HG03045 (cell line): Measurements from ENCODE around the gene SLC9B1.
"Not testable (repeated sequence)": the region's sequence is repeated elsewhere in the genome, so short reads cannot be mapped to it uniquely, and the experiment has no call there.

Experiments
- ATAC-seq: cut with Tn5 transposase; IDR thresholded peaks from one replicate; pipeline ENCODE4 v1.9.1; 2021; ENCODE audit warnings: mild to moderate bottlenecking, moderate library complexity; ENCODE audit not compliant: unreplicated experiment

SLC9B1 gene

DNA sequence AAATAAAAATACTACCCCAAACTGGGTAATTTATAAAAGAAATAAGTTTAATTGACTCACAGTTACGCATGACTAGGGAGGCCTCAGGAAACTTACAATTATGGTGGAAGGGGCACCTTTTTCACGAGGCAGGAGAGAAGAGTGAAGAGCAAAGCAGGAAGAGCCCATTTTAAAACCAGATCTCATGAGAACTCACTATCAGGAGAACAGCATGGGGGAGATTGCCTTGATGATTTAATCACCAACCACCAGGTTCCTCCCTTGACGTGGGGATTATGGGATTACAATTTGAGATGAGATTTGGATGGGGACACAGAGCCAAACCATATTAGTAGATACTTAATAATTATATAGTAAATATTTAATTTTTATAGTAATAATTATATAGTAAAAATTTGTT lies 140.6 kb downstream of the SLC9B1 start:
- no peak for ATAC-seq

DNA sequence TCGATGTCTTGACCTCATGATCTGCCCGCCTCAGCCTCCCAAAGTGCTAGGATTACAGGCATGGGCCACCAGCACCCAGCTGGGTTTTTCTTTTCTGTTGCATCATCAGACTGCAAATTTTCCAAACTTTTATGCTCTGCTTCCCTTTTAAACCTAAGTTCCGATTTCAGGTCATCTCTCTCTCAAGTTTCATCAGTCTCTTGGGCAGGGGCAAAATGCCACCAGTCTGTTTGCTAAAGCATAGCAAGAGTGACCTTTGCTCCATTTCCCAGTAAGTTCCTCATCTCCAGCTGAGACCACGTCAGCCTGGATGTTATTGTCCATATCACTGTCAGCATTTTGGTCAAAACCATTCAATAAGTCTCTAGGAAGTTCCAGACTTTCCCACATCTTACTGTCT lies 141.2 kb downstream of the SLC9B1 start:
- ATAC-seq = not testable (repeated sequence)

DNA sequence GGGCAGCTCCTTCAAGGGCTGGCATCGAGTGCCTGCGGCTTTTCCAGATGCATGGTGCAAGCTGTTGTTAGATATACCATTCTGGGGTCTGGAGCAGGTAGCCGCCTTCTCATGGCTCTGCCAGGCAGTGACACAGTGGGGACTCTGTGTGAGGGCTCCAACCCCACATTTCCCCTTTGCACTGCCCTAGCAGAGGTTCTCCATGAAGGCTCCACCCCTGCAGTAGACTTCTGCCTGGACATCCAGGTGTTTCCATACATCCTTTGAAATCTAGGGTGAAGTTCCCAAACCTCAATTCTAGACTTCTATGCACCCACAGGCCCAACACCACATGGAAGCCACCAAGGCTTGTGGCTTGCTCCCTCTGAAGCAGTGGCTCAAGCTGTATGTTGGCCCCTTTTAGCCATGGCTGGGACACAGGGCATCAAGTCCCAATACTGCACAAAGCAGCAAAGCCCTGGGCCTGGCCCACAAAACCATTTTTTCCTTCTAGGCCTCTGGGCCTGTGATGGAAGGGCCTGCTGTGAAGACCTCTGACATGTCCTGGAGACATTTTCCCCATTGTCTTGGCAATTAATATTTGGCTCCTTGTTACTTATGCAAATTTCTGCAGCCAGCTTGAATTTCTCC lies 141.9 kb downstream of the SLC9B1 start:
- ATAC-seq = not testable (repeated sequence)

DNA sequence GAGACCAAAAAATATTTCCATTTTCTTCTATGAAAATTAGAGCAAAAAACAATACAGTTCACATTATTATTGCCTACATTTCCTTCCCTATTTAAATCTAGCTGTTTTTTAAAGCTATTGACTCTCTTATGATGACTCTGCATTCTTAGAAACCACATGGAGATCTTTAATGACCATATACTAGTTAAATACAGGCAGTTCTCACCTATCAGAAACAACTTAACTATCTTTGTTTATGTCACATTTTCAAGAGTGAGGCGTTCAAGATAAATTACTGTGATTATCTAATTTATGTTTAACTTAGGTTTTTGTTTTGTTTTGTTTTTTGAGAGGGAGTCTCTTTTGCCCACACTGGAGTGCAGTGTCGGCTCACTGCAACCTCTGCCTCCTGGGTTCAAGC lies 147.7 kb downstream of the SLC9B1 start:
- no peak for ATAC-seq

DNA sequence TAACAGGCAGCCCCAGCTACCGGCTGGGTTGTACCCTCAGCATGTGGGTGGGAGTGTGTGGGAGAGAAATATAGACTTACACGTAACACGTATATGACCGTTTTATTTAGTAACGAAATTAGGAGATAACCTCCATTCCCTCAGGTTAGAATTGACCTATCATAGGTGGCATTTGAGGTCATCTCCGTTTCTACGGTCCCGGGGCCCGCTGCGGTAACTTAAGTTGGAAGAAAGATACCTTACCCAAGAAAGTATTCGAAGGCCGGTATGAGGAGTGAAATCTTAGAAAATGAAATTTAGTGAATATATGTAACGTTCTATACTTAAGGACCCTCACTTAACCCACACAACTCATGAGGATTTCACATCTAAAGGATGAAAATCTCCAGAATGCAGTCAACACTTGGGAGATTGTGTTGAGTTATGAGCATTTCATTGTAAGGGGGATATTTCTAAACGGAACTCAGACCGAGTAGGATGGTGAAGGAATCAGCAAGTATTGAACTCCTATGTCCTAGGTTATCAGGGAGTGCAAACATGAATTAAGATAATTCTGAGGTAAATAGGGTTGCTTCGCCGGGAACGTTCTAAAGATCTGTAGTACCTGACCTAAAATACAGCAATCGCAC lies 149.8 kb downstream of the SLC9B1 start:
- peak; percentile 25 for ATAC-seq

DNA sequence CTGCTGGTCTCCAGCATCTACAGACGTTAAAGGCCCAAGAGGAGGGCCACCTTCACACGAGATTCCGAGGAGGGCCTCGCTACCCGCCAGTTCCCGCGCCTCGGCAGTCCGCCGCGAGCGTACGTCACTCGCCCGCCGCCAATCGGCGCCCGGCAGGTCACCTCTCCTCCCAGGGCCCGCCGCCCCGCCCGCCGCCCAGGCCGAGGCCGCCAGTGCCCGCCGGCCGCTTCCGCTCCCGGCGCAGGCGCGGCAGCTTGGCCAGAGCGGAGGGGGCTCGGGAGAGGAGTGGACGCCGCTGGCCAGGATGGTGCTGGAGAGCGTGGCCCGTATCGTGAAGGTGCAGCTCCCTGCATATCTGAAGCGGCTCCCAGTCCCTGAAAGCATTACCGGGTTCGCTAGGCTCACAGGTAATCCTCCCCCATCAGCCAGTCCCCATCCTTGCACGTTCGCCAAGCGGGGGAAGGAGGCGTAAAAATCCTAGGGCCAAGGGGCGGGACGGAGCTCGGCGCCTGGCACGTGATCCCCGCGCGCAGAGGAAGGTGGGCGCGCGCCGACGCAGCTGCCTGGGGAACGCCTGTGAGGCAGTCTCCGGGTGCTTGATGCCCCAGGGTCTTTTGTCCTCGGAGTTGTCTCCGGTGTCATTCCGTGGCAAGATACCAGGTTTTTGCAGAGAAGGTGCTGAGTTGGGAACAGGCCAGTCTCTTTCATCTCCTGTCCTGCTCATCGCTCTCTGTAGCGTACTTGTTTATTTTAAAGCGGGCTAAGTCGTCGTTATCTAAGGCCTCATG lies 150.5 kb downstream of the SLC9B1 start, which contains the start of gene CISD2:
Gene CISD2, plus strand, starts transcription at position 212 of the 788 bp plus-strand sequence. Its CDS starts 93 bp downstream, at position 305.
- peak; percentile 90 for ATAC-seq

DNA sequence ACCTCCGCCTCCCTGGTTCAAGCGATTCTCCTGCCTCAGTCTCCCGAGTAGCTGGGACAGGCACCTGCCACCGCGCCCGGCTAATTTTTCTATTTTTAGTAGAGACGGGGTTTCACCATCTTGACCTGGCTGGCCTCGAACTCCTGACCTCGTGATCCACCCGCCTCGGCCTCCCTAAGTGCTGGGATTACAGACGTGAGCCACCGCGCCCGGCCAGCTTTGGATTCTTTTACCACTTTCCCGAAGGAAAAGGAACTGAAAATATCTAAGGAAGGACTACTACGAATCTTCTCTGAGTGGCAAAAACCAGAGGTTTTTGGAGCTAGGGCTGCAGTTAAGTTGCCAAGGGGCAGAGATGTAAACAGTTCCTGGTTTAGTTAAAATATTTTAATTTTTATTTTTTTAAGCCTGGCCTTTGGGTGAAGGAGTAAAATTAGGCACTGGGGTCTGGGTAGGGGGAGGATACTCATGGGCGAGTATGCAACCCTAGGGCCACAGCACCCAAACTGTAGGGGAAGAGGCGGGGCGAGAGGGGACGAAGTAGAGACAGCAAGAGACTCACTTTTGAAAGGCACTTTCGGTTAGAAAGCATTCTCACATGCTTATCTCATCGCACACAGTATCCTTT lies 151.2 kb downstream of the SLC9B1 start:
- ATAC-seq = peak; percentile 55

DNA sequence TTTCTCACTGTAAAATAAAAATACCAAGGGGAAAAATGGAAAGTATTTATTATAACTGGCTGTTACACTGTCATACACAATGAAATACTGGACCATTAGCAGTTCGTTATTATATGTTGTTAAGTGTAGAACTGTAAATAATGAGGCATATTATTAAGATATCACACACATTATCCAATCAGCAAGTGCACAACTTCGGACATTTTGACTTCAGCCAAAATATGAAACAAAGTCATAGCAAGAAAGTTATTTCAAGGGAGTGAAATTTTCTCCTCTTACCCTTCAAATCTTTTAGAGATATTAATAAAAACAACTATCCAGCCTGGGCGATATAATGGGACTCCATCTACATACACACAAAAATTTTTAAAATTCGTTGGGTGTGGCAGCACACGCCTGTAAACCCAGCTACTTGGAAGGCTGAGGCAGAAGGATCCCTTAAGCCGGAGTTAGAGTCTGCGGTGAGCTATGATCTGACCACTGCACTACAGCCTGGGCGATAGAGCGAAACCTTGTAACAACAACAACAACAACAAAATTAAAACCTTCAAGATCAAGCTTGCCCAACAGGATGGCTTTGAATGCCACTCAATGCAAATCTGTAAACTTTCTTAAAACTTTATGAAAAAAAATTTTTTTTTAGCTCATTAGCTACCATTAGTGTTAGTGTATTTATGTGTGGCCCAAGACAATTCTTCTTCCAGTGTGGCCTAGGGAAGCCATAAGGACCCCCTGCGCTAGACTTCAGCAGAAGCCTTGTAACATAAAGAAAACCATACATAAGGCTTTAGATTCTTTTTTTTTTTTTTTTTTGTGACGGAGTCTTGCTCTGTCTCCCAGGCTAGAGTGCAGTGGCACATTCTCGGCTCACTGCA lies 152.0 kb downstream of the SLC9B1 start:
- no peak for ATAC-seq

DNA sequence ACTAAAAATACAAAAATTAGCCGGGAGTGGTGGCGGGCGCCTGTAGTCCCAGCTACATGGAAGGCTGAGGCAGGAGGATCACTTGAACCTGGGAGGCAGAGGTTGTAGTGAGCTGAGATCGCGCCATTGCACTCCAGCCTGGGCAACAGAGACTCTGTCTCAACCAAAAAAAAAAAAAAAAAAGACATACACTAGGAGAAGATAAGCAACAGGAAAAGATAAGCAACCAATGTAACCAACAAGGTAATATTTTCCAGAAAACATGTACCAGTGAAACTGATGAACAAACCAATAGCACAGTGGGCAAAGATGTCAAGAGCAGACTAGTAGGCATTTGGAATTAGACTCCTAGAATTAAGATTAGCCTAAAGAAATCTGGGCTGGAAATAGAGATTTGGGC lies 154.2 kb downstream of the SLC9B1 start:
- ATAC-seq = not testable (repeated sequence)

DNA sequence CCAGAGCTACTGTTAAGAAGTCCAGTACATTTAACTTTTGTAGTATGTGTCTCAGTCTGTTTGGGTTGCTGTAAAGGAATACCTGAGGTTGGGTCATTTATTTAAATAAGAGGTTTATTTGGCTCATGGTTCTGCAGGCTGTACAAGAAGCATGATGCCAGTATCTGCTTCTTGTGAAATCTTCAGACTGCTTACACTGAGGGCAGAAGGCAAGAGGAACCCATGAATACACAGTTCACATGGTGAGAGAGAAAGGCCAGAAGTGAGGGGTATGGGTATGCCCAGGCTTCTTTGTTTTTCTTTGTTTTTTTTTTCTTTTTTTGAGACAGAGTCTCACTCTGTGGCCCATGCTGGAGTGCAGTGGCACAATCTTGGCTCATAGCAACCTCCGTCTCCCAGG lies 156.8 kb downstream of the SLC9B1 start:
- ATAC-seq = no peak

DNA sequence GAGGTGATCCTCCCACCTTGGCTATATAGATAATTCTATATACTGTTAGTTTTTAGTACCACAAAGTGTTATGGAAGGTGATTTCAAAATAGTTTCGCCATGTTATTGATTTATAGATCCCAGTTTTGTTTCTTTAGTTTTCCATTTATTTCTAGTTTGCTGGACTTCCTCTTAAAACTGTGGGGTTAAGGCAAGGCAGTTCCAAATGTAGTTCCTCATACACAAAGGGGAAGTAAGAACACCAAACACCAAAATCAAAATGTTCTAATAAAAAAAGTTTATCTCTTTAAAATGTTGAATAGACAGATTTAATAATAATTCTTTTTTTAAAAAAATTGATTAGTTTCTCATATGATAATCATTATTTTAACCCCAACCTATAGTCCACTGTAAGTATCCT lies 157.5 kb downstream of the SLC9B1 start:
- no peak for ATAC-seq

DNA sequence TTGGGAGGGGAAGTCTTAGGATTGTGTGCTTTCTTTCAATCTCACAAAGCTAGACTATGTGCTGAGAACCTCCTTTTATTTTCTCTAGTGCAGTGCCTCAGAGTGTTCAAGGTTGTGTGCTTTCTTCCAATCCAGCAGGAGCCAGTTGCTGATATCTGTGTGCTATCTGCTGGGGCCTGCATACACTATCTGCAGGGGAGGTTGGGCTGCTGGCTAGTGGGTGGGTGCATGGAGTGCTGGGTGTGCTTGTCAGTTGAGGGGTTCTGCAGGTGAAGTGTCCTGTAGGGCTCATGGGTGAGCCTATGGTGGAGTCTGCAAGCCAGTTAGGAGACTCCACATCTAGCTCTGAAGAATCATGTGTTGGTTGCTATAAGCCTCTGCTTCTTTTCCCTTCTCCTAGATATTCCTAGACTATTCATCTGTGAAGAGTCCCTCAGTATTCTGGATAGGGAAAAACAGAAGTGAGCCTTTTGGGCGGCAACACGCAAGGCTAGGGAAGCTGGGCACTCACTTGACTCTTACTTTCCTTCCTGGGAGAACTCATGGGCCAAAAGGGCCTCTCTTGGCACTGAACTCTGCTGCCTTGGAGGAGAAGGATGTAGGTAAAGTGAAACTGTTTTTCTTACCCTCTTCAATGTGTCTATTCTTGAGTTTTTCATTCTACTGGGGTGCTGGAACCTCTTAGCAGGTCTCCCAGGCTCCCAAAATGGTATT lies 158.7 kb downstream of the SLC9B1 start:
- ATAC-seq = no peak

DNA sequence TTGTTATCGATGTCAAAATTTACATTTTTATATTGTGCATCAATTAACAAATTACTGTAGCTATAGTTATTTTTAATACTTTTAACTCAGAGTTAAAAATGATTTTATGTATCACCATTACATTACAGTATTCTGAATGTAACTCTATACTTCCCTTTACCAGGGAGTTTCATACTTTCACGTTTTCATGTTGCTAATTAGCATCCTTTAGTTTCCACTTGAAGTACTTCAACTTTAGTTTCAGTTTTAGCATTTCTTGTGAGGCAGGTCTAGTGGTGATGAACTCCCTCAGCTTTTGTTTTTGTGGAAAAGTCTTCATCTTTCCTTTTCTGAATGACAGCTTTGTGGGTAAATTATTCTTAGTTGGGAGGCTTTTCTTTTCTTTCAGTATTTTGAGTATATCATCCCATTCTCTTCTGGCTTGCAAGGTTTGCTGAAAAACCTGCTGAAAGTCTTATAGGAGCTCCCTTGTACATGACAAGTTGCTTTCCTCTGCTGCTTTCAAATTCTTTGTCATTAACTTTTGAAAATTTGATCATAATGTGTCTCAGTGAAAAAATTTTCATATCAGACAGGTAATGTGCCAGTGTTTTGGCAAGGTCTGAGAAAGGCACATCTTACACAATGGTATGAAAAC lies 160.6 kb downstream of the SLC9B1 start:
- no peak for ATAC-seq
